ENCODE measurements around the gene SNN. TPM values are rescaled to one million over a fixed set of nuclear protein-coding genes. Genes with fewer than 3 reads are reported as not detected.
A peak's percentile ranks its signal among the peaks of the same experiment; 100 is the strongest.

The SNN gene
- total RNA-seq, 1 experiment from 2014 or later, result 65.2 TPM

DNA sequence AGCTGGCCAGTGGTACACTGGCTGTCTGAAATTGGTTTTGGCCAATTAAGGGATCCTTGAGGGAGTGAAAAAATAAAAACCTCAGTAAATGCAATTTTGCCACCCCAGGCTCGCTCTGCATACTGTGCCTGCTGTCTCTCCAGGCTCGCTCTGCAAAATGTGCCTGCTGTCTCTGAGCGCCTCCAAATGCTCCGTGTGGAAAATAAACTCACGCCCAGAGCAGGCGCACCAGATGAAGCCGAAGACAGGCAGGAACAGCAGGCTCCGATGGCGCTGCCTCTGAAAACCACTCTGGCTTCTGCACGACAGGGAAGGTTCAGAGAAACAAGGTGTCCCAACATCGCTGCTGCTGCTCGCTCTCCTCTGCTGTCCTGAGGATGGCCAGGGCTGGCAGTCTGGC lies 29.1 kb downstream of the SNN start:
- no peak for TF ChIP-seq PRRX2 (CRISPR knock-in tag; IDR thresholded peaks at IDR 0.05)
- no peak for TF ChIP-seq PREB (CRISPR knock-in tag; IDR thresholded peaks at IDR 0.05; ENCODE audit: borderline replicate concordance)
- TF ChIP-seq ZNF263 (CRISPR knock-in tag; IDR thresholded peaks at IDR 0.05; ENCODE audit: low read depth), result no peak
- no peak for TF ChIP-seq GABPB1 (CRISPR knock-in tag; IDR thresholded peaks at IDR 0.05)
- H3K4me3 Mint-ChIP-seq, result no peak overlapping the region
- DNase-seq (ENCODE audit: low spot score), result no peak
- ChIA-PET CTCF (interaction anchor here (0.9 to 1.8 kb wide), 5 partner anchors 10 to 371 kb away, joined by 3 to 15 read pairs (median 4); no protein-coding TSS in a partner anchor), POLR2A (no interaction called here)
- H3K4me1 Mint-ChIP-seq, result no peaks in the 10 kb centered on the region
- no peak for ATAC-seq
- peaks cover 17% of the 10 kb centered on the region; the same call in 1 of the 2 replicates for H3K36me3 Mint-ChIP-seq
- H3K9me3 Mint-ChIP-seq, result no peaks in the 10 kb centered on the region
- H3K27me3 Mint-ChIP-seq (ENCODE audit: low read depth), result no peaks in the 10 kb centered on the region
- no peak overlapping the region for H3K27ac Mint-ChIP-seq

- peak; percentile 38; the same call in 1 of the 2 replicates for ATAC-seq
- ChIA-PET POLR2A (interaction anchor here (1.1 kb wide), 1 partner anchor 19 kb away, joined by 3 read pairs; no protein-coding TSS in a partner anchor), CTCF (interaction anchor here (0.7 to 1.8 kb wide), 9 partner anchors 9 to 370 kb away, joined by 3 to 15 read pairs (median 4); no protein-coding TSS in a partner anchor)
- H3K4me1 Mint-ChIP-seq, result no peaks in the 10 kb centered on the region
- DNase-seq (ENCODE audit: low spot score), result no peak
- no peaks in the 10 kb centered on the region for H3K27me3 Mint-ChIP-seq (ENCODE audit: low read depth)
- no peak for TF ChIP-seq ZNF263 (CRISPR knock-in tag; IDR thresholded peaks at IDR 0.05; ENCODE audit: low read depth)
- TF ChIP-seq ESRRA (CRISPR knock-in tag; IDR thresholded peaks at IDR 0.05; ENCODE audit: borderline replicate concordance), result no peak
- TF ChIP-seq ZNF396 (CRISPR knock-in tag; IDR thresholded peaks at IDR 0.05; ENCODE audit: borderline replicate concordance), result no peak
- no peak for TF ChIP-seq USF2 (CRISPR knock-in tag; IDR thresholded peaks at IDR 0.05)
- TF ChIP-seq CREM (CRISPR knock-in tag; IDR thresholded peaks at IDR 0.05), result no peak
- TF ChIP-seq E2F4 (CRISPR knock-in tag; IDR thresholded peaks at IDR 0.05; ENCODE audit: borderline replicate concordance, low read depth), result no peak
- TF ChIP-seq JUN (CRISPR knock-in tag; IDR thresholded peaks at IDR 0.05), result no peak
- no peak for TF ChIP-seq STAT6 (CRISPR knock-in tag; conservative IDR thresholded peaks at IDR 0.05; ENCODE audit: low read depth)
- TF ChIP-seq IRF2 (CRISPR knock-in tag; IDR thresholded peaks at IDR 0.05; ENCODE audit: borderline replicate concordance, low read depth), result no peak
- TF ChIP-seq ATF2 (CRISPR knock-in tag; IDR thresholded peaks at IDR 0.05; ENCODE audit: borderline replicate concordance, low read depth), result no peak
- TF ChIP-seq SMAD4 (CRISPR knock-in tag; IDR thresholded peaks at IDR 0.05), result no peak
- no peak for TF ChIP-seq GTF2I (CRISPR knock-in tag; conservative IDR thresholded peaks at IDR 0.05)
- no peak for TF ChIP-seq SP1 (CRISPR knock-in tag; conservative IDR thresholded peaks at IDR 0.05)
- H3K27ac Mint-ChIP-seq, result peak overlapping the region; percentile 71; the same call in 1 of the 2 replicates
- no peaks in the 10 kb centered on the region for H3K9me3 Mint-ChIP-seq
- no peak overlapping the region for H3K4me3 Mint-ChIP-seq
- peaks cover 17% of the 10 kb centered on the region; the same call in 1 of the 2 replicates for H3K36me3 Mint-ChIP-seq
Observed at GRCh38 chr16:11698271-11698689, 30.0 kb downstream of the SNN start.
